ENCODE results near the gene MED13L.

DNA sequence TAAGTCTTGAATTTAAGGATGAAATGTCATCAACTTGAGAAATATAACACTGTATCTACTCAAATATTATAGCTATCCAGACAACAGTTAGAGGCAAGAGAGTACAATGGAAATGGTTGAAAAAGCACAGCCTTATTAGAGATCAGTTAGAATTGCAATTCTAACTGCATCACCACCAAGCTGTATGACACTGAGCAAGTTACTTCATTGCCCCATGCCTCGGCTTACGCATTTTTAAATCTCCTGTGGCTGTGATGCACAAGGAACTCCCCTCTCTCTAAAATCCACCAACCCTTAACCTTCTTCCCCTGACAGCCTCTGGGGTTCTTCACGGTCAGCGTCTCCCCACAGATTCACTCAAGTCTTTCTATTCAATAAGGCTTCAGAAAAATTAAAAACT is 75.1 kb downstream of the MED13L start:
- TF ChIP-seq, protein P1, sequence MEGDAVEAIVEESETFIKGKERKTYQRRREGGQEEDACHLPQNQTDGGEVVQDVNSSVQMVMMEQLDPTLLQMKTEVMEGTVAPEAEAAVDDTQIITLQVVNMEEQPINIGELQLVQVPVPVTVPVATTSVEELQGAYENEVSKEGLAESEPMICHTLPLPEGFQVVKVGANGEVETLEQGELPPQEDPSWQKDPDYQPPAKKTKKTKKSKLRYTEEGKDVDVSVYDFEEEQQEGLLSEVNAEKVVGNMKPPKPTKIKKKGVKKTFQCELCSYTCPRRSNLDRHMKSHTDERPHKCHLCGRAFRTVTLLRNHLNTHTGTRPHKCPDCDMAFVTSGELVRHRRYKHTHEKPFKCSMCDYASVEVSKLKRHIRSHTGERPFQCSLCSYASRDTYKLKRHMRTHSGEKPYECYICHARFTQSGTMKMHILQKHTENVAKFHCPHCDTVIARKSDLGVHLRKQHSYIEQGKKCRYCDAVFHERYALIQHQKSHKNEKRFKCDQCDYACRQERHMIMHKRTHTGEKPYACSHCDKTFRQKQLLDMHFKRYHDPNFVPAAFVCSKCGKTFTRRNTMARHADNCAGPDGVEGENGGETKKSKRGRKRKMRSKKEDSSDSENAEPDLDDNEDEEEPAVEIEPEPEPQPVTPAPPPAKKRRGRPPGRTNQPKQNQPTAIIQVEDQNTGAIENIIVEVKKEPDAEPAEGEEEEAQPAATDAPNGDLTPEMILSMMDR (IDR thresholded peaks at IDR 0.05): no peak
- TF ChIP-seq ZFX (IDR thresholded peaks at IDR 0.05; ENCODE audit: borderline replicate concordance): no peak

All from 22Rv1 (cell line).